ENCODE data around the gene SNRNP48.

GRCh38 chr6:7558781-7559180 lies 31.2 kb upstream of the SNRNP48 start:
- TF ChIP-seq POLR2A (IDR thresholded peaks at IDR 0.05) (no peak), CTCF (IDR thresholded peaks at IDR 0.05) (no peak)
